GM18858 (cell line): Measurements from ENCODE around the gene CLHC1.

Experiments
- ATAC-seq: cut with Tn5 transposase; IDR thresholded peaks from one replicate; pipeline ENCODE4 v1.9.1; 2021; ENCODE audit not compliant: unreplicated experiment

The CLHC1 gene

GRCh38 chr2:55169915-55170314 is 62.2 kb downstream of the CLHC1 start:
- no peak for ATAC-seq

- ATAC-seq: no peak
Observed at GRCh38 chr2:55169359-55169758, 62.7 kb downstream of the CLHC1 start.

- ATAC-seq: no peak
Observed at GRCh38 chr2:55168221-55169154, 63.6 kb downstream of the CLHC1 start.

- no peak for ATAC-seq
Observed at GRCh38 chr2:55165626-55166025, 66.5 kb downstream of the CLHC1 start.

GRCh38 chr2:55164534-55165480 is 67.3 kb downstream of the CLHC1 start:
- no peak for ATAC-seq

GRCh38 chr2:55163941-55164390 is 68.1 kb downstream of the CLHC1 start:
- no peak for ATAC-seq

GRCh38 chr2:55163274-55163721 is 68.8 kb downstream of the CLHC1 start:
- no peak for ATAC-seq

GRCh38 chr2:55162284-55163006 is 69.6 kb downstream of the CLHC1 start:
- ATAC-seq: no peak

- ATAC-seq: no peak
Observed at GRCh38 chr2:55161295-55162210, 70.5 kb downstream of the CLHC1 start.

GRCh38 chr2:55160422-55160821 is 71.7 kb downstream of the CLHC1 start:
- ATAC-seq: no peak

GRCh38 chr2:55159752-55160151 is 72.3 kb downstream of the CLHC1 start:
- no peak for ATAC-seq

GRCh38 chr2:55159037-55159651 is 72.9 kb downstream of the CLHC1 start:
- peak; percentile 75 for ATAC-seq

- no peak for ATAC-seq
Observed at GRCh38 chr2:55158111-55158814, 73.8 kb downstream of the CLHC1 start.

GRCh38 chr2:55157474-55157884 is 74.6 kb downstream of the CLHC1 start:
- no peak for ATAC-seq

- no peak for ATAC-seq
Observed at GRCh38 chr2:55156984-55157383, 75.1 kb downstream of the CLHC1 start.

- no peak for ATAC-seq
Observed at GRCh38 chr2:55156326-55156725, 75.8 kb downstream of the CLHC1 start.

GRCh38 chr2:55155764-55156281 is 76.3 kb downstream of the CLHC1 start:
- ATAC-seq: no peak

- ATAC-seq: no peak
Observed at GRCh38 chr2:55155206-55155605, 76.9 kb downstream of the CLHC1 start.
